OCI-LY3 (cell line): Measurements from ENCODE around the gene PLEKHA7.

Experiments
- H2AFZ ChIP-seq: fragments of 200-600, 300-600 bp; shearing (Covaris generic); 2 replicates; pipeline ENCODE4 v1.6.0; 2014; ENCODE audit warnings: antibody characterized with exemption, low read depth, low read length
- H3K27ac ChIP-seq: fragments of 200-600, 300-600 bp; sonication (generic); 2 replicates; pipeline ENCODE4 v1.5.1; 2014; ENCODE audit warnings: mild to moderate bottlenecking, low read length, moderate library complexity, mixed read lengths
- H3K27me3 ChIP-seq: fragments of 200-600, 300-600 bp; sonication (generic); 2 replicates; pipeline ENCODE4 v1.6.1; 2014; ENCODE audit warnings: low read depth, low read length, mixed read lengths
- H3K36me3 ChIP-seq: fragments of 200-600, 300-600 bp; sonication (generic); replicated peaks from 2 replicates; pipeline ENCODE3; 2014; ENCODE audit warnings: low read depth, low read length, mixed read lengths
- H3K4me1 ChIP-seq: fragments of 300-600, 200-600 bp; sonication (generic); 2 replicates; pipeline ENCODE4 v1.6.1; 2014; ENCODE audit warnings: low read length, mixed read lengths
- H3K4me2 ChIP-seq: fragments of 200-600, 300-600 bp; sonication (generic); 2 replicates; pipeline ENCODE4 v1.6.1; 2014; ENCODE audit warnings: low read length, mixed read lengths
- H3K4me3 ChIP-seq: fragments of 300-600, 200-600 bp; sonication (generic); 2 replicates; pipeline ENCODE4 v1.5.1; 2014; ENCODE audit warnings: antibody characterized with exemption, mild to moderate bottlenecking, low read length, moderate library complexity
- H3K79me2 ChIP-seq: fragments of 300-600, 200-600 bp; shearing (Covaris generic); 2 replicates; pipeline ENCODE4 v1.6.1; 2014; ENCODE audit warnings: mild to moderate bottlenecking, low read length, mixed read lengths
- H3K9ac ChIP-seq: fragments of 300-600, 200-600 bp; shearing (Covaris generic); 2 replicates; pipeline ENCODE4 v1.6.0; 2014; ENCODE audit warnings: mild to moderate bottlenecking, low read length, moderate library complexity
- H3K9me3 ChIP-seq: fragments of 200-600, 300-600 bp; shearing (Covaris generic); 2 replicates; pipeline ENCODE4 v1.6.1; 2014; ENCODE audit warnings: low read length, mixed read lengths; ENCODE audit not compliant: insufficient read depth
- H4K20me1 ChIP-seq: fragments of 200-600, 300-600 bp; sonication (generic); 2 replicates; pipeline ENCODE4 v1.6.1; 2016; ENCODE audit warnings: low read length, mixed read lengths; ENCODE audit not compliant: insufficient read depth
- CTCF ChIP-seq: fragments of 200-600, 300-600 bp; sonication (generic); IDR thresholded peaks from 2 replicates; pipeline ENCODE4 v1.5.1; 2014; ENCODE audit warnings: antibody characterized with exemption, low read length, low read depth
- EZH2phosphoT487 ChIP-seq: fragments of 200-600 bp; shearing (Covaris generic); IDR thresholded peaks from 2 replicates; pipeline ENCODE4 v1.6.1; 2018; ENCODE audit warnings: antibody characterized with exemption, mixed run types, low read depth

PLEKHA7 gene

GRCh38 chr11:16841984-16842383, 172.2 kb downstream of the PLEKHA7 start:
- H3K9me3 ChIP-seq, result no peaks in the 10 kb centered on the region
- peaks cover 6% of the 10 kb centered on the region; the same call in 1 of the 2 replicates for H3K4me1 ChIP-seq
- H3K36me3 ChIP-seq, result no peaks in the 10 kb centered on the region
- no peak overlapping the region for H3K9ac ChIP-seq
- TF ChIP-seq EZH2phosphoT487, result no peak
- no peak for TF ChIP-seq CTCF
- H2AFZ ChIP-seq, result no peak overlapping the region
- no peak overlapping the region for H3K27ac ChIP-seq
- H3K4me2 ChIP-seq, result no peak overlapping the region
- H3K4me3 ChIP-seq, result no peak overlapping the region
- H3K27me3 ChIP-seq, result no peaks in the 10 kb centered on the region; the same call in 1 of the 2 replicates
- H4K20me1 ChIP-seq, result no peaks in the 10 kb centered on the region
- no peaks in the 10 kb centered on the region for H3K79me2 ChIP-seq

- Histone ChIP-seq H2AFZ (no peak overlapping the region), H3K4me1 (peaks cover 3% of the 10 kb centered on the region; the same call in 1 of the 2 replicates), H3K27me3 (no peaks in the 10 kb centered on the region; the same call in 1 of the 2 replicates), H3K9me3 (no peaks in the 10 kb centered on the region), H3K27ac (no peak overlapping the region), H3K4me3 (no peak overlapping the region), H4K20me1 (no peaks in the 10 kb centered on the region), H3K9ac (no peak overlapping the region), H3K79me2 (no peaks in the 10 kb centered on the region), H3K4me2 (no peak overlapping the region), H3K36me3 (no peaks in the 10 kb centered on the region)
- TF ChIP-seq EZH2phosphoT487, result no peak
- TF ChIP-seq CTCF, result no peak
Measured at GRCh38 chr11:16841481-16841880, 172.7 kb downstream of the PLEKHA7 start.

- H3K4me2 ChIP-seq, result no peak overlapping the region
- H3K36me3 ChIP-seq, result no peaks in the 10 kb centered on the region
- H3K27ac ChIP-seq, result no peak overlapping the region
- no peaks in the 10 kb centered on the region for H3K4me1 ChIP-seq
- H3K79me2 ChIP-seq, result no peaks in the 10 kb centered on the region
- H3K4me3 ChIP-seq, result no peak overlapping the region
- H3K27me3 ChIP-seq, result no peaks in the 10 kb centered on the region; the same call in 1 of the 2 replicates
- H4K20me1 ChIP-seq, result no peaks in the 10 kb centered on the region
- no peaks in the 10 kb centered on the region for H3K9me3 ChIP-seq
- no peak overlapping the region for H3K9ac ChIP-seq
- TF ChIP-seq CTCF, result no peak
- TF ChIP-seq EZH2phosphoT487, result no peak
- no peak overlapping the region for H2AFZ ChIP-seq
Measured at GRCh38 chr11:16840951-16841350, 173.3 kb downstream of the PLEKHA7 start.

GRCh38 chr11:16839821-16840220, 174.4 kb downstream of the PLEKHA7 start:
- Histone ChIP-seq H4K20me1 (no peaks in the 10 kb centered on the region), H3K27ac (no peak overlapping the region), H3K4me2 (no peak overlapping the region), H3K36me3 (no peaks in the 10 kb centered on the region), H3K9me3 (no peaks in the 10 kb centered on the region), H3K4me1 (no peaks in the 10 kb centered on the region), H3K4me3 (no peak overlapping the region), H2AFZ (no peak overlapping the region), H3K79me2 (no peaks in the 10 kb centered on the region), H3K27me3 (no peaks in the 10 kb centered on the region; the same call in 1 of the 2 replicates), H3K9ac (no peak overlapping the region)
- TF ChIP-seq CTCF (no peak), EZH2phosphoT487 (no peak)
